Activated gamma-delta T cell (primary cell): ENCODE data around the gene ENKUR.

Source experiments
- DNase-seq: peaks from one replicate; lab custom pipeline; 2025; lab: John Stamatoyannopoulos, UW

ENKUR gene

DNA sequence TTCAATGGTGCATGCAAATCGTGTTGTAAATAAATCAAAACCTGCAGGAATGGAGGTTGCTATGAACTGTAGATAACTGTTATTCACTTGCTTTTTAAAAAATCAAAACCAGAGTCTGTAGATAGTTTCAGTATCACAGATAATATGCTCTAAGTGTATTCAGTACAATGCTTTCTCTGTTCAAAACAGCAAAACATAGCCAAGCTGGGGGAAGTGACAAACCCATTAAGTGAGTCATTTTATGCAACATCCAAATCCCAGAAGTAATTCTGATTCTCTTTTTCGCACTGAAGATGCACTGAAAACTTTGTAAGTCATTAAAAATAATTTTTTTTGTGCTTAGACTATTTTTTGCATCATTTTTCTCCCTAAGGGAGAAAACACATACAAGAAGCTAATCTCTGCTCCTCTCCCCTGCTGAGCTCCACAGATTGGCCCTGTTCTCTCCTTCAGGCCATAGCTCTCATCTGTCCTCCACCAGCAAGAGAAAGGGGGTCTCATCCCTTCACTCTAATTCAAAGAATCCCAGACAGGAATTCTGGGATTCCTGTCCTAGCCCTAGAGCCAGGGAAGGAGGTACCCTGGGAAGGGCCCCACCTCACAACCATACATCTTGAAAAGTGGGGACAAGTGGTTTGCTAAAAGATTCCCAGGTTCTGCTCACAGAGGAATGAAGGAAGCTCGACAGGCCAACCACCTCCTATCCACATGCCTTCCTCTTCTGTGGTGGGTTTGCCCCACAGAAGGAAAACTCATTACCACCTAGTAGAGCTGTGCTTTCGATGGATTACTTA, 68.5 kb downstream of the ENKUR start:
- DNase-seq = no peak

DNA sequence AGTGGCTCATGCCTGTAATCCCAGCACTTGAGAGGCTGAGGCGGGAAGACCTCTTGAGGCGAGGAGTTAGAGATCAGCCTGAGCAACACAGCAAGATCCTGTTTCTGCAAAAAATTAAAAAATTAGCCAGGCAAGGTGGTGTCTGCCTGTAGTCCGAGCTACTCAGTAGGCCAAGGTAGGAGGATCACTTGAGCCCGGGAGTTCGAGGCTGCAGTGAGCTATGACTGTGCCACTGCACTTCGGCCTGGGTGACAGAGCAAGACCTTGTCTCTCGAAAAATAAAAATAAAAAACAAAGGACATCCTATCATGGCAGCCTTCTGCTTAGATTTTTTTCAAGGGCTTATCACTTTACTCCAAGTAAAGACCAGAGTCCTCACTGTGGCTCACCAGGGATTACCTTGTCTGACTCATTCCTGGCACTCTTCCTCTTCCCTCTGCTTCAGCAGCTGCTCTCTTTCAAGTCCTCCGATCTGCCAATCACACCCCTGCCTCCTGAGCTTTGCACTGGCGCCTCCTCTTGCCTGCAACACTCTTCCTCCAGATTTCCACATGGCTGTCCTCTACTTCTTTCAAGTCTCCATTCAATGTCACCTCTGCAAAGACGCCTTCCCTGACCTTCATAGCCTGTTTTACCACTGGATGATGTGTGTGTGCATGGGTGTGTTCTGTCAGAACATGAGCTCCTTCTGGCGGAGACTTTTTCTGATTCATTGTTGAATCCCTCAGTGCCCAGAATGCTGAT, 71.3 kb downstream of the ENKUR start:
- DNase-seq = no peak

DNA sequence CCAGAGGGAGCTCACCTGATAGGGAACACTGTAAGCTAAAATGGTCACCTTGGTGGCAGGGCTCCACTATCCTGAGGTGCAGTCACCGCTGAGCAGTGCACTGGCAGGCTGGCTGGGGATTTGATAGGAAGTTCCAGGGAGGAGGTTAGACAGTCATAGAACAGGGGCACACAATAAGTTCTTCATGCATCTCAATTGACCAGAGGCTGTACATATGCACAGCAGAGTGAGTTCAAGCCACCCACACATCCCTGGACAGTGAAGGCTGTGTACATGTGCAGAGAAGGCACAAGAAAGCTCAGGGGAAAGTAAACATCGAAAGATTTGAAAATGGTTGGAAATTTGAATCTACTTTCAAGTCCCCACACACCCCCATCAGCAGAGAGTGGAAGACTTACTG, 77.4 kb downstream of the ENKUR start:
- no peak for DNase-seq

DNA sequence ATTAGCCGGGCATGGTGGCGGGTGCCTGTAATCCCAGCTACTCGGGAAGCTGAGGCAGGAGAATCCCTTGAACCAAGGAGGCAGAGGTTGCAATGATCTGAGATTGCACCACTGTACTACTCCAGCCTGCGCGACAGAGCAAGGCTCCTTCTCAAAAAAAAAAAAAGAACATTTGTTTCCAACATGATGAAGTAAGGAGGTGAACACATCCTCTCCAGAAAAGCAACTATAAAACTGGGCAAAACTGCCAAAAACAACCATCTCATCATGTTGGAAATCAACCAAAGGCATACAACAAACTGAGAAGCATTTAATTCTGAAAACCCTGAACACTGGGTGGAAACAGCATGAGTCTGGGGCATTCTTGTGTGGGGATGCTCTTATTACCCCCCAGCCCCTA, 77.9 kb downstream of the ENKUR start:
- no peak for DNase-seq

DNA sequence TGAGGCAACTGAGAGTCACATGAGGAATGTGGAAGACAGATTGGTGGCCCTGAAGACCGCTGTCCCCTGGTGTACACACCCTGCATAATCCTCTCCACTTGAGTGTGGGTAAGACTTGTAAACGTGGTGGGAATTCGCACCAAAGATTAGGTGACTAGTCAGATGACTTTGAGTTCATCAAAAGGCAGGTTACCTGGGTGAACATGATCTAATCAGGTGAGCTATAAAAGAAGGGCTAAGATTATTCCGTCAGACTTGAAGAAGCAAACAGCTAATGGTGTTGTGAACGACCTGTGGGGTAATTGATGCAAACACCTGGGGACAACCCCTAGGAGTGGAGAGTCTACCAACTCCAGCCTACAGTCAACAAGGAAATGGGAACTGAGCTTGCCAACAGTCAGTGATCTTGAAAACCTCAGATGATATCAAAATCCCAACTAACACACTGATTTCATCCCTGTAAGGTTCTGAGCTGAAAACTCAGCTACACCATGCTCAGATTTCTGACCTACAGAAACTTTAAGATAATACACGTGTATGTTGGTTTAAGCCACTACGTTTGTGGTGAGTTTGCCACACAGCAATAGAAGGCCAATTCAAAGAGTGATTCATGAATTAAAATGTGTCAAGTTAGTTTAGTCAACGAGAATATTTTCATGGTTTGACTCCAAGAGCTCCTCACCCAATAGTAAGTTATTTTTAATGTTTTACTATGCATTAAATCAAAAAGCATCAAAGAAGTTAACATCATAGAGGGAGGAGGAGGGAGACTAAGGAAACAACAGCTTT, 80.3 kb downstream of the ENKUR start:
- no peak for DNase-seq
